DND-41 (cell line): Measurements from ENCODE around the gene DCAF7.

Source experiments
- ATAC-seq: fragments of 200-7000 bp; cut with Tn5 transposase; 3 replicates; pipeline ENCODE4 v1.9.1; 2021; ENCODE audit warnings: low read depth; ENCODE audit not compliant: insufficient read depth
- DNase-seq: peaks from one replicate; pipeline ENCODE4 v3.0.0-alpha.2; 2020
- H2AFZ ChIP-seq: 2 replicates; pipeline ENCODE4 v1.6.0; 2012; ENCODE audit warnings: low read depth, low read length
- H3K27ac ChIP-seq: 2 replicates; pipeline ENCODE4 v1.5.1; 2012; ENCODE audit warnings: low read length, inconsistent platforms
- H3K27me3 ChIP-seq: fragments of 200-600 bp; sonication (generic); 2 replicates; pipeline ENCODE4 v1.6.0; 2012; ENCODE audit warnings: low read length, mild to moderate bottlenecking, inconsistent platforms; ENCODE audit not compliant: insufficient read depth, poor library complexity
- H3K36me3 ChIP-seq: 2 replicates; pipeline ENCODE4 v1.5.1; 2012; ENCODE audit warnings: low read length, inconsistent platforms; ENCODE audit not compliant: insufficient read depth
- H3K4me1 ChIP-seq: 2 replicates; pipeline ENCODE4 v1.5.1; 2012; ENCODE audit warnings: mild to moderate bottlenecking, low read length; ENCODE audit not compliant: insufficient read depth
- H3K4me2 ChIP-seq: 2 replicates; pipeline ENCODE4 v1.6.0; 2012; ENCODE audit warnings: mild to moderate bottlenecking, moderate library complexity, low read length, inconsistent platforms; ENCODE audit not compliant: insufficient read depth
- H3K4me3 ChIP-seq, 2 experiments: fragments of 200-600 bp in 1 of 2; shearing (Covaris generic) in 1 of 2; 2 replicates each; pipeline ENCODE4 v1.5.1; 2012 to 2016; ENCODE audit warnings: inconsistent platforms in 2 of 2, low read length in 2 of 2, mild to moderate bottlenecking in 2 of 2, low read depth in 1 of 2, moderate library complexity in 1 of 2
- H3K79me2 ChIP-seq: 2 replicates; pipeline ENCODE4 v1.6.0; 2012; ENCODE audit warnings: low read length, inconsistent platforms; ENCODE audit not compliant: insufficient read depth
- H3K9ac ChIP-seq: 2 replicates; pipeline ENCODE4 v1.6.0; 2012; ENCODE audit warnings: low read depth, mild to moderate bottlenecking, inconsistent platforms, low read length, moderate library complexity
- H3K9me3 ChIP-seq: 2 replicates; pipeline ENCODE4 v1.5.1; 2012; ENCODE audit warnings: low read length, moderate library complexity, mild to moderate bottlenecking, inconsistent platforms; ENCODE audit not compliant: insufficient read depth, severe bottlenecking
- H4K20me1 ChIP-seq: 2 replicates; pipeline ENCODE4 v1.6.0; 2012; ENCODE audit warnings: low read length; ENCODE audit not compliant: insufficient read depth
- CTCF ChIP-seq: IDR thresholded peaks from 2 replicates; pipeline ENCODE4 v1.5.1; 2012; ENCODE audit warnings: borderline replicate concordance, low read length, moderate library complexity, mild to moderate bottlenecking; ENCODE audit not compliant: poor library complexity, severe bottlenecking; ENCODE audit errors: extremely low read depth
- EZH2 ChIP-seq: IDR thresholded peaks from 3 replicates; pipeline ENCODE4 v1.6.1; 2012; ENCODE audit warnings: borderline replicate concordance, low read depth, mild to moderate bottlenecking, moderate library complexity, low read length, inconsistent platforms; ENCODE audit not compliant: severe bottlenecking

The DCAF7 gene

GRCh38 chr17:63631062-63631461, 80.8 kb downstream of the DCAF7 start:
- no peak for ATAC-seq
- H3K4me2 ChIP-seq = no peak overlapping the region
- TF ChIP-seq CTCF (no peak), EZH2 (no peak)
- no peak overlapping the region for H2AFZ ChIP-seq
- H3K27me3 ChIP-seq = no peaks in the 10 kb centered on the region
- no peak for DNase-seq
- H3K9ac ChIP-seq = no peak overlapping the region
- no peak overlapping the region for H3K27ac ChIP-seq
- peaks cover 69% of the 10 kb centered on the region for H3K79me2 ChIP-seq
- peaks cover 49% of the 10 kb centered on the region for H3K36me3 ChIP-seq
- H3K9me3 ChIP-seq = no peaks in the 10 kb centered on the region
- H3K4me3 ChIP-seq = no peak overlapping the region
- 0 out of 2 replicates have a peak, but pooled peaks cover 3% of the 10 kb centered on the region for H3K4me1 ChIP-seq
- peaks cover 36% of the 10 kb centered on the region for H4K20me1 ChIP-seq

GRCh38 chr17:63631626-63632025, 81.3 kb downstream of the DCAF7 start:
- no peak overlapping the region for H3K27ac ChIP-seq
- TF ChIP-seq EZH2 (no peak), CTCF (no peak)
- DNase-seq = no peak
- peaks cover 63% of the 10 kb centered on the region for H3K79me2 ChIP-seq
- no peak overlapping the region for H3K4me2 ChIP-seq
- H3K27me3 ChIP-seq = no peaks in the 10 kb centered on the region
- H4K20me1 ChIP-seq = peaks cover 32% of the 10 kb centered on the region
- 0 out of 2 replicates have a peak, but pooled peaks cover under 1% of the 10 kb centered on the region for H3K4me1 ChIP-seq
- H3K9ac ChIP-seq = no peak overlapping the region
- H3K4me3 ChIP-seq = no peak overlapping the region
- no peak overlapping the region for H2AFZ ChIP-seq
- no peaks in the 10 kb centered on the region for H3K9me3 ChIP-seq
- peaks cover 55% of the 10 kb centered on the region for H3K36me3 ChIP-seq
- no peak for ATAC-seq

GRCh38 chr17:63633742-63634141, 83.5 kb downstream of the DCAF7 start:
- Histone ChIP-seq H3K9me3 (no peaks in the 10 kb centered on the region), H3K9ac (no peak overlapping the region), H3K4me3 (no peak overlapping the region), H3K79me2 (peaks cover 43% of the 10 kb centered on the region), H3K27me3 (no peaks in the 10 kb centered on the region), H3K4me1 (no peaks in the 10 kb centered on the region), H3K36me3 (peaks cover 71% of the 10 kb centered on the region), H3K4me2 (no peak overlapping the region), H4K20me1 (peaks cover 28% of the 10 kb centered on the region), H3K27ac (no peak overlapping the region), H2AFZ (no peak overlapping the region)
- no peak for TF ChIP-seq EZH2
- no peak for TF ChIP-seq CTCF
- no peak for DNase-seq
- no peak for ATAC-seq

GRCh38 chr17:63634163-63634562, 83.9 kb downstream of the DCAF7 start:
- H3K36me3 ChIP-seq = peaks cover 74% of the 10 kb centered on the region
- H3K79me2 ChIP-seq = peaks cover 38% of the 10 kb centered on the region
- H2AFZ ChIP-seq = no peak overlapping the region
- DNase-seq (no peak), ATAC-seq (no peak)
- H3K4me3 ChIP-seq = no peak overlapping the region
- peaks cover 28% of the 10 kb centered on the region for H4K20me1 ChIP-seq
- H3K9ac ChIP-seq = no peak overlapping the region
- no peak overlapping the region for H3K27ac ChIP-seq
- H3K4me2 ChIP-seq = no peak overlapping the region
- H3K27me3 ChIP-seq = no peaks in the 10 kb centered on the region
- no peaks in the 10 kb centered on the region for H3K4me1 ChIP-seq
- H3K9me3 ChIP-seq = no peaks in the 10 kb centered on the region
- TF ChIP-seq CTCF = no peak
